Cardiac muscle cell (in vitro differentiated cells and primary cell): Measurements from ENCODE around the gene CEP112. TPM values are rescaled to one million over a fixed set of nuclear protein-coding genes. Genes with fewer than 3 reads are reported as not detected.
A peak's percentile ranks its signal among the peaks of the same experiment; 100 is the strongest.

Experiments
- DNase-seq, 2 donors: peaks; one replicate each; pipeline versions ENCODE4 v3.0.0 to v3.0.0-alpha.2; 2010 to 2017; ENCODE audit warnings: low read depth in 1 of 2, low spot score in 1 of 2
- H3K27ac ChIP-seq: fragments of 200-600 bp; sonication (generic); 2 replicates; pipeline ENCODE4 v1.5.1; 2016
- H3K27me3 ChIP-seq: fragments of 200-600 bp; sonication (generic); 2 replicates; pipeline ENCODE4 v1.6.0; 2016; ENCODE audit warnings: control low read depth
- H3K36me3 ChIP-seq: fragments of 200-600 bp; sonication (generic); 2 replicates; pipeline ENCODE4 v1.5.1; 2016; ENCODE audit warnings: control low read depth
- H3K4me1 ChIP-seq: fragments of 200-600 bp; sonication (generic); 2 replicates; pipeline ENCODE4 v1.8.1; 2017; ENCODE audit warnings: low read depth, mild to moderate bottlenecking, mixed run types
- H3K4me3 ChIP-seq: fragments of 200-600 bp; sonication (generic); 2 replicates; pipeline ENCODE4 v1.5.1; 2016; ENCODE audit warnings: mild to moderate bottlenecking
- H3K9me3 ChIP-seq: fragments of 200-600 bp; sonication (generic); 2 replicates; pipeline ENCODE4 v1.5.1; 2017; ENCODE audit warnings: low read depth, mild to moderate bottlenecking, control low read depth
- polyA plus RNA-seq: library from polyadenylated mRNA; unstranded; fragments of >200 nt; fragmentation: Nextera tagmentation; extraction: Ambion mirVana; gene quantifications from 2 replicates; pipeline ENCODE4 v1.2.1, GENCODE V29; 2016
- total RNA-seq: library from RNA; depleted of rRNA; stranded (reverse); fragments of >200 nt; gene quantifications from 2 replicates; pipeline ENCODE4 v1.2.3, GENCODE V29; 2016
- TF ChIP-seq, protein P1 (sequence below): IDR thresholded peaks from 2 replicates; pipeline ENCODE4 v1.5.1; 2012; ENCODE audit warnings: low read depth, mild to moderate bottlenecking, low read length

Gene CEP112
- total and polyA plus RNA-seq, 2 experiments from 2014 or later, result 7.7 to 10.9 TPM

DNA sequence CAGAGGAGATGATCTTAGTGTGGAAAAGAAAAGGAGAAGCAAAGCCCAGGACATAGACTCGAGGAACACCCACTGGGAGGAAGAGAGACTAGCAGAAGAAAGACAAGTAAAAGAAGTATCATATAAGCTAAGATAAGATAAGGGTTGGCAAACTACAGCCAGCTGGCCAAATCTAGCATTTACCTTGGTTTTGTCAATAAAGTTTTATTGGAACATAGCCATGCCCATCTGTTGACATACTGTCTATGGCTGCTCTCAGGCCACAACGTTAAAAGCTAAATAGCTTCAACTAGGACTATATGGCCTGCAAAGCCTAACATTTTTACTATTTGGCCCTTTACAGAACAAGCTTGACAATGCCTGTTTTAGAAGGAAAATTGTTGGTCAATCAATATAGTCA lies 464.1 kb downstream of the CEP112 start:
- Histone ChIP-seq H3K27me3 (no peaks in the 10 kb centered on the region), H3K36me3 (no peaks in the 10 kb centered on the region)

DNA sequence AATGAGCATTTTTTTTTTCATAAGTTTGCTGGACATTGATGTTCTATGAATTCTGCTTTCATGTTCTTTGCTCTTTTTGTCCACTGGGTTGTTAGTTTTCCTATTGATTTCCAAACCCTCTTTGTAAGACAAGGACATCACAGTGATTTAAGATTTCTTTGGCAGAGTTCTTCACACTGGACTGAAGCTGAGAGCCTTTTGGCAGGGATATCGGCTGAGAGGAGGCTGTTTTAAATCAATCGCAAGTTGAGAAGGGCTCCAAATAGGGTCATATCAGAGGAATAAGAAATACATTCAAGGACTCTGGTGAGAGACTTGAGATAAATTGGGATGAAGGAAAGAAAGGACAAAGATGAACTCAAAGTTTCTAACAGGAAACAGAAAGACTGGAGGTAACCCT lies 464.7 kb downstream of the CEP112 start:
- DNase-seq, result no peak
- Histone ChIP-seq H3K4me1 (no peaks in the 10 kb centered on the region), H3K27me3 (no peaks in the 10 kb centered on the region), H3K36me3 (no peaks in the 10 kb centered on the region), H3K9me3 (no peaks in the 10 kb centered on the region), H3K4me3 (no peak overlapping the region), H3K27ac (no peak overlapping the region)
- TF ChIP-seq, protein P1, sequence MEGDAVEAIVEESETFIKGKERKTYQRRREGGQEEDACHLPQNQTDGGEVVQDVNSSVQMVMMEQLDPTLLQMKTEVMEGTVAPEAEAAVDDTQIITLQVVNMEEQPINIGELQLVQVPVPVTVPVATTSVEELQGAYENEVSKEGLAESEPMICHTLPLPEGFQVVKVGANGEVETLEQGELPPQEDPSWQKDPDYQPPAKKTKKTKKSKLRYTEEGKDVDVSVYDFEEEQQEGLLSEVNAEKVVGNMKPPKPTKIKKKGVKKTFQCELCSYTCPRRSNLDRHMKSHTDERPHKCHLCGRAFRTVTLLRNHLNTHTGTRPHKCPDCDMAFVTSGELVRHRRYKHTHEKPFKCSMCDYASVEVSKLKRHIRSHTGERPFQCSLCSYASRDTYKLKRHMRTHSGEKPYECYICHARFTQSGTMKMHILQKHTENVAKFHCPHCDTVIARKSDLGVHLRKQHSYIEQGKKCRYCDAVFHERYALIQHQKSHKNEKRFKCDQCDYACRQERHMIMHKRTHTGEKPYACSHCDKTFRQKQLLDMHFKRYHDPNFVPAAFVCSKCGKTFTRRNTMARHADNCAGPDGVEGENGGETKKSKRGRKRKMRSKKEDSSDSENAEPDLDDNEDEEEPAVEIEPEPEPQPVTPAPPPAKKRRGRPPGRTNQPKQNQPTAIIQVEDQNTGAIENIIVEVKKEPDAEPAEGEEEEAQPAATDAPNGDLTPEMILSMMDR, result no peak

More for the DNA sequence above, 464.1 kb downstream of the CEP112 start:
- no peaks in the 10 kb centered on the region for H3K9me3 ChIP-seq
- no peak overlapping the region for H3K27ac ChIP-seq
- DNase-seq, result no peak
- TF ChIP-seq, protein P1, result no peak
- H3K4me1 ChIP-seq, result no peaks in the 10 kb centered on the region
- no peak overlapping the region for H3K4me3 ChIP-seq

DNA sequence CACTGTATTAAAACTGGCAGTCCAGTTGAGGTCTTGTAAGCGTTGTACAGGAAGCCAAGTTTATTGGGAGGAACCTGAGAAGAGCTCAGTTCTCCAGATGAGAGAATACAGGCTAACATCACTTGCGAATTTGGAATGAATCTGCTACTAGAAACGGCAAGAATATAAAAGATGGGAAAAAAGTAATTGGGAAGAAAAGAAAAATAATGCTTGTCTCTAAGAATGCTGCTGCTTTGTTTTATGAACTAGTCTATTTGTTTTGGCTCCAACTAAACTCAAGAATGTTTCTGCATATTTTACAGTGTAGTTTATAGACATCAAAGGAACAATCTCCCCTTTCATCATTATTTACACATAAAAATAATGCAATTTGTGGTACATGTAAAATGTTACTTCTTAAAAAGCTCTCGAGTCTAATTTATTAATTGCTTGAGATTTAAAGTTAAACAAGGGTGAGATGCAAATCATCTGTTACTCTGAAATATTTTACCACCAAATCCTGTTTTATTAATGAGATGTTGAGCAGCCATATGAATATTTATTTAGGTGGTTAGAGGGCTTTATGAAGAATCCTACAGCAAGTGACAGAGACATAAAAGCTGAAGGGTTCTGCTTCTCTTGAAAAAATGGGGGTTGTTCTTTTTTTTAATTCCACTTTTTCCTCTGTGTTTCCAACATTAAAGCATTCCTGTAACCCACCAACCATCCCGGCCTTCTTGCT lies 468.3 kb downstream of the CEP112 start:
- H3K36me3 ChIP-seq, result no peaks in the 10 kb centered on the region
- H3K27me3 ChIP-seq, result no peaks in the 10 kb centered on the region
- TF ChIP-seq, protein P1, result no peak
- peak in 1 of 2 donors; percentile 20 for DNase-seq
- no peaks in the 10 kb centered on the region for H3K9me3 ChIP-seq
- no peak overlapping the region for H3K27ac ChIP-seq
- H3K4me1 ChIP-seq, result peaks cover 5% of the 10 kb centered on the region
- no peak overlapping the region for H3K4me3 ChIP-seq

DNA sequence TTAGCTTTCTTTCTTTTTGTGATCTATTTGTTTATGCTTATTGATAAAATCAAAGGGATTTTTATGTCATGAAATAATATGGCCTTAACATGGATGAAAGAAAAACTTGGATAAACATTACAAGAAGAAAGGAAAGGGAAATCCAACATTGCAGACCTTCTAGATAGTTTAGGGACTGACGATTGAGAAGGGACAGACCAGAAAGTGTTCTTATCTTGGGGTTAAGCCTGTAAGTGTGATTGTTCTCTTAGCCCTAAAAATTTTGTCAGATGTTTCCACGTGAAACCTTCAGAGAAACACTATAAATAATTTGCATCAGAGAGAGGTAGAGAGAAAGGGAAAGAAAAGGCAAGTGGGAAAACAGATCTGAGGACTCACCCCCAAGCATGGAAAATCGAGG lies 473.3 kb downstream of the CEP112 start:
- H3K27me3 ChIP-seq, result no peaks in the 10 kb centered on the region
- peaks cover 7% of the 10 kb centered on the region for H3K4me1 ChIP-seq
- no peaks in the 10 kb centered on the region for H3K9me3 ChIP-seq
- no peak for DNase-seq
- TF ChIP-seq, protein P1, result no peak
- no peaks in the 10 kb centered on the region for H3K36me3 ChIP-seq
- no peak overlapping the region for H3K27ac ChIP-seq
- H3K4me3 ChIP-seq, result no peak overlapping the region

DNA sequence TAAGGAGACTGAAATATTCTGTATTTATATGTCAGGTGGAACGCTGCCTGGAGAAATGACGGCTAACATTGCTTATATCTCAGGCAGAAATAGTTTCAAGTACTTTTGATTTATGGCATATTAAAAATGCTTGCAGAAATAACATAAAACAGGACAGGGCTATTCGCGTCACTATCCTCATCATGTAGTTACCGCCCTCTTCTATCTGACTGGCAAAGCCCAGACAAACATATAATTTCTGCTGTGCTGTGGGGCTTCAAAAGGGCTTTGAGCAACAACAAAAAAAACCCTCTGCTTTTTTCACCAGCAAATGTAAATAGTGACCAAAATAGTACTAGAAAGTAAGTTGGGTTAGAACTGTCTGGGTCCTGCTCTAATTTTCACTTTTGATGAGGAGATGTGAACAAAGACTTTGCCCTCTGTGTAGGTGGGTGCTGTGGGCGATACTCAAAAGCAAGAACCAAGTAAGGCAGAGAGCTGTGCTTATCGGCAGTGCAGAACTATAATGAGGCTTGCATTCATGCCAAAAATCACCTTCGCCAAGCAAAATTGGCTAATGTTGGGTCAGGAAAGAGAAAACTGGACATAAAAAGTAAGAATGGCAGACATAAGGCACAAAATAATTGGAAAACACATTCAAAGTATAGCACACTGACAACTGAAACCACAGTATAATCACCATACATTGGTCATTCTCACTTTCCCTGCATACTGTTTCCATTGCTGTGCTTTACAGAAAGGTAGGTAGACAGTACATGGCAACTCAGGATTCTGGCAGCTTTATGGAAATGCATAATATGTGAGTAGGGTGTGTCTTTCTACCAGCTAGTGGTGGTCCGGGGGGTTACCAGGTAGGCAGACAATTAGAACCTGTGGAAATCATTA lies 479.3 kb downstream of the CEP112 start:
- Histone ChIP-seq H3K9me3 (no peaks in the 10 kb centered on the region), H3K4me3 (no peak overlapping the region), H3K27ac (no peak overlapping the region), H3K36me3 (no peaks in the 10 kb centered on the region), H3K27me3 (no peaks in the 10 kb centered on the region), H3K4me1 (no peaks in the 10 kb centered on the region)
- DNase-seq, result no peak
- TF ChIP-seq, protein P1, result no peak
